Activated gamma-delta T cell treated with anti-CD3 and anti-CD28 coated beads, Interleukin-2, amount 50 U/mL, for 16 hours (primary cell): ENCODE data around the gene ACP3.
"Not testable (repeated sequence)": the region's sequence is repeated elsewhere in the genome, so short reads cannot be mapped to it uniquely, and the experiment has no call there.

Experiments used
- DNase-seq: peaks from one replicate; pipeline ENCODE4 v3.0.0-alpha.2; 2020; ENCODE audit warnings: low read depth

ACP3 gene, protein sequence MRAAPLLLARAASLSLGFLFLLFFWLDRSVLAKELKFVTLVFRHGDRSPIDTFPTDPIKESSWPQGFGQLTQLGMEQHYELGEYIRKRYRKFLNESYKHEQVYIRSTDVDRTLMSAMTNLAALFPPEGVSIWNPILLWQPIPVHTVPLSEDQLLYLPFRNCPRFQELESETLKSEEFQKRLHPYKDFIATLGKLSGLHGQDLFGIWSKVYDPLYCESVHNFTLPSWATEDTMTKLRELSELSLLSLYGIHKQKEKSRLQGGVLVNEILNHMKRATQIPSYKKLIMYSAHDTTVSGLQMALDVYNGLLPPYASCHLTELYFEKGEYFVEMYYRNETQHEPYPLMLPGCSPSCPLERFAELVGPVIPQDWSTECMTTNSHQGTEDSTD

DNA sequence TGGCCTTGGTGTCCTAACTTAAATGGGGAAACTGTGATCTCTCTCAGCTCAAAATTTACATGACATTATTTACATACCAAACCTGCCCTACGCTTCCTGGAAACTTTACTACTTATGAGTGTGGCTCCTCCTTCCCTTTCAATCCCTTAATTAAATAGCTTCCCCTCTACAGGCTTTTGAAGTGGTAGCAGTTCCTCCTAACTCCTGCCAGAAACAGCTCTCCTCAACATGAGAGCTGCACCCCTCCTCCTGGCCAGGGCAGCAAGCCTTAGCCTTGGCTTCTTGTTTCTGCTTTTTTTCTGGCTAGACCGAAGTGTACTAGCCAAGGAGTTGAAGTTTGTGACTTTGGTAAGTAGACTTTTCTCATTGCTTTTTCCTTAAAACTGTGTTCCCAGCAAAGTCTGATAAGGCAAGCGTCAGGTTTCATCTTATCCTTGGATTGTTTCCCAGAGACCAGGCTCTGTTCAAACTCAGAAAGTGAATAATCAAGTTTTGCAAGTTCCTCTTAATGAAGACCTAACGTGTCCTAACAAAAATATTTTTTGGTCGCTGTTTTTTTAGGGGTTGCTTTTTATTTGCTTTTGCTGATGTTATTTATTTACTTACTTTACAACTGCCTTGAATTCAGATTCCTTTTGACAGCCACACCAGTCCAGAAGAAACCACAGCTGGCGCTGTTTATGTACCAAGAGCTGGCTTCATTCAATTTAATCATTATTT, at the start of gene ACP3:
ACP3 (plus strand) TSS at position 179 of the 720 bp plus-strand sequence; CDS start at position 229, 50 bp downstream.
- no peak for DNase-seq

DNA sequence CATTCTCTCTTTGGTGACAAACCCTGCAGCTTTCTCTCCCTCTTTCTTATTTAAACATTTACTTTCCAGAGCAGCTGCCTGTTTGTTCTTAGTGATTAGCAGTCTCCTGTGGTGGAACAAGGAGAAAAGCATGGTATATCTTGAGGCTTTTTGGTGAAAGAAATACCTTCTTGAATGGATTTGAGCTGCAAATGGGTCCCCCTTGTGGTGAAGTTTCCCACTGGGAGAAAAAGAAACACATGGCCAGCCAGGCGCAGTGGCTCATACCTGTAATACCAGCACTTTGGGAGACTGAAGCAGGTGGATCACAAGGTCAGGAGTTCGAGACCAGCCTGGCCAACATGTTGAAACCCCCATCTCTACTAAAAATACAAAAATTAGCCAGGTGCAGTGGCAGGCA, 48.3 kb upstream of the ACP3 start:
- DNase-seq, result no peak

DNA sequence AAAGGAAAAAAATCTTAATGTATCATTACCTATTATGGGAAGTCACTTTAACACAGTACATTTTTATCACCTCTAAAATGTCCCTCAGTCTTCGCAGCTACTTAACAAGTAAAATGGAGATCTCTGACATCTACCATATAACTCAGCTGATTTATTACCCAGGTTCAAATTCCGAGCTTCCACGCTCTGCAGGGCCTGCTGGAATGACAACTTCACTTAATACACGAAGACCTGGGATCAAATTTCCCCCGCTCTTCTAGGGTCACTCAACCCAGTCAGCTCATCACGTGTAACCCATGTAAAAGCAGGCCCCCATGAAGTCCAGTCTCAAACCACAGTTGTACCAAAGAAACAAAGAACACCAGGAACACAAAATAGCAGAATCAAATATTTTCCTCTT, 44.2 kb upstream of the ACP3 start:
- DNase-seq, result no peak

DNA sequence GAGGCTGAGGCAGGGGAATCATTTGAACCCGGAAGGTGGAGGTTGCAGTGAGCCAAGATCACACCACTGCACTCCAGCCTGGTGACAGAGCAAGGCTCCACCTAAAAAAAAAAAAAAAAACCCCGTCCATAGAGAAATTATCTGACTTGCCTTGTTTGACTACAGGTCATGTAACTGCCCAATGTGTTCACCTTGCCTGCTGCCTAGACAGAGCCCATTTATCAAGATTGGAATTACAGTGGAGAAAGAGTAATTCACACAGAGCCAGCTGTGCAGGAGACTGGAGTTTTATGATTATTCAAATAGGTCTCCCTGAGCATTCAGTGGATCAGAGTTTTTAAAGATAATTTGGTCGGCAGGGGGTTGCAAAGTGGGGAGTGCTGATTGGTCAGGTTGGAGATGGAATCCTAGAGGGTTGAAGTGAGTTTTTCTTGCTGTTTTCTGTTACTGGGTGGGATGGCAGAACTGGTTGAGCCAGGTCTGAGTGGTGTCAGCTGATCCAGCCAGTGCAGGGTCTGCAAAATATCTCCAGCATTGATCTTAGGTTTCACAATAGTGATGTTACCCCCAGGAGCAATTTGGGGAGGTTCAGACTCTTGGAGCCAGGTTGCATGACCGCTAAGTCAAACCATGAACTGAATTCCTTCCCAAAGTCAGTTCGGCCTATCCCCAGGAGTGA, 40.8 kb upstream of the ACP3 start:
- no peak for DNase-seq

DNA sequence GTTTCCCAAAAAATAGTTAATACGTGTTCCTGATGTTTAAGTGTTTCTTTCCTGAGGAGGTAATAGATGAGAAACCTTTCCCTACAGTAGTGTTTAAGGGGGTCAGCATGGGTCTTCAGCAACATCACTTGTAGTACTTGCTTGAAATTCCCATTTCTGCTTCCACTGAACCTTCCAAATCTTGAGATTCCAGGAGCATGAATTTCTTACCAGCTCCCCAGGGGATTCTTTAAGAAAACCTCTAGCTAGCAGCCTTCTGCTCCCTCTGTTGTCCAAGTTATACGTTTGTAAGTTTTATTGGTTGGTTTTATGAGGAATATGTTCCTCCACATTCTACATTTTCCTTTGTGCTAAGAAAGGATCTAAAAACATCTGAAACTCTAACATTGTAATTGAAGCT, 38.2 kb upstream of the ACP3 start:
- no peak for DNase-seq

DNA sequence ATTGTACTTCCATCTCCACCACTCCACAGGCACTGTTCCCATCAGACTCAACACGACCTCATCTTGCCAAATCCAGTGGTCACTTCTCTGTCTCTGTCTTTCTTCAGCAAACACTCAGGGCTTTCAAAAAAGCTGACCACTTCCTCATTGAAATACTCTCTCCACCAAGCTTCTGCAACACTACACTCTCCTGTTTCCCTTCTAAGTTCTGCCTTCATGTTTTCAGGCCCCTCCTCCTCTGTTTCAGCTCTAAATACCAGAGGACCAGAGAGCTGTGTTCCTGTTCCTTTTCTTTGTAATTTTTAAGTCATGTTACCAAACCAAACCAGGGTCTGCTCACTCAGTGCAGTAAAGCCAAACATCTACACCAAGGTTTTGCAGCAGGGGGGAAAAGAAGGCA, 33.8 kb upstream of the ACP3 start:
- DNase-seq, result no peak

DNA sequence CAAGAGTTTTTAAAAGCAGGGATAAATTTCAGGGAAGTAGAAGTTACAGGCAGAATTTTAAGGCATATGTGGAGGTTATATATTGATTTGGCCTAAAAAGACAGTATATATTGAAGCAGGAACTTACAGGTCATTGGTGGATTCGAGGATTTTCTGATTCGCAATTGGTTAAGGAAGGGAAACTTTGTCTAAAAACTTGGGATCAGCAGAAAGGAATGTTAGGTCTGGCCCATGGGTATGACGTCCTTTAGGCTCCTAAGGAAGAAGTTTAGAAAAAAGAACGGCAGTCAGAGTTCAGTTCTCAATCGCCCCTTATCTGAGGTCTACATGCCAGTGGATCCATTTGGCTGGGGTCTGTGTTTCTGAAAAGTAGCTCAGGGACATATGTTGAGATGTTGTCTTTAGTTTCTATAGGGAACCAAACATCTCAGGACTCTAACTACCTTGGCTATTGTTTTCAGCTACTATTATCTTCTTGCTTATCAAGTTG, 33.2 kb upstream of the ACP3 start:
- no peak for DNase-seq

DNA sequence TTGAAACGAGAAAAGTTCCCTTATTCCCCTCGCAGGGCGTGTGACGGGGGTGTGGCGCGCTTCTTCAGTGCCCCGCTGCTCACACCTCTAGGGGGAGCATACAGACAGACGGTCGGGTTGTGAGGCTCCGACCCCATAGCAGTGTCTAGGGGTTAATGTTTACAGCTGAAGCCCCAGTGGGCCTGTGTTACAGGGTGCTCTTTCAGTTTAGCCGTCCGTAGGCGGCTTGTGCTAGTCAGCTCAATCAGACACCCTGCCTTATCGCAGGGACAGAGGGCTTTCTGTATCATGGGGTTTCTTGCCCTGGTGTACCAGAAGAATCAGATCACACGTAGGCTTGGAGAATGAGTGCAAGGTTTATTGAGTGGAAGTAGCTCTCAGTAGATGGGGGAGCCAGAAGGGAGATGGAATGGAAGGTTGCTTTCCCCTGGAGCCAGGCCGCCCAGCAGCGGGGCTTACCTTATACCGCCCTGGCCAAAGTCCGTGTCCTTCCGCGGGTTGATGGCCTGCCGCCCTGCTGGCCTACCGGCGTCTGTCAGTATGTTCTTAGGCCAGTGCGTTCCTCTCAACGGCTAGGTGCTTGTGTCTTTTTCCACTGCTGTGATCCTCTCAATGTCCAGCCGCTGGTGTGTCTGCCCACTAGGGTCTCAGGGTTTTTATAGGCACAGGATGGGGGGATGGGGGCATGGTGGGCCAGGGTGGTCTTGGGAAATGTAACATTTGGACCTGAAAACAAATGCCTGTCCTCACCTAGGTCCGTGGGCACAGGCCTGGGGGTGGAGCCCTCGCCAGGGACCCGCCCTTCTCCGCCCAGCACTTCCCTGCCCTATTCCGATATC, 32.2 kb upstream of the ACP3 start:
- no peak for DNase-seq

DNA sequence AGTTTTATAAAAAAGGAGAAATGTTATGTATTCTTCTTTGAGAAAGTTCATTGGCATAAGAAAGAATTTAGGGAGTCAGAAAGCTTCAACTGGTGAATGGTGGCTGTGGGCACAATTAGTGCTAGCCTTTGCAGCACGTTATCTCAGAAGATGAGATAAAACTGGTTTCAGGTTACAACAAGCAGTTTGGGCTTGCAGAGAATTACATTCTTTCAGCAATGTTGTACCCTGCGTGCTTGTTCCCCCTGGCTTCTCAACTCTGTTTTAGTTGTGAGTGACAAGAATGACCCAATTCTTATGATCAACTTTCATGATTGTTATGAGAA, 31.6 kb upstream of the ACP3 start:
- DNase-seq, result no peak

DNA sequence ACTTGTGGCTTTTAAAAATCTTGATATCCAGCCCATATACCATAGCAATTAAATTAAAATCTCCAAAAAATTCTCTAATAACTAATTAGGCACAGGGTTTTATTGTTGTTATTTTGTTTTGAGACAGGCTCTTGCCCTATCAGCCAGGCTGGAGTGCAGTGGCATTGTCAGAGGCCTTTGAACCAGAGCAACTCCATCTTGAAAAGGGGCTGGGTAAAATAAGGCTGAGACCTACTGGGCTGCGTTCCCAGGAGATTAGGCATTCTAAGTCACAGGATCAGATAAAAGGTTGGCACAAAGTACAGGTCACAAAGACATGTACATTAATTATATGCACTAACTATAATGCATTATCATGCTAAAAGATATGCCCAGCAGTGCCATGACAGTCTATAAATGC, 31.2 kb upstream of the ACP3 start:
- DNase-seq, result no peak

DNA sequence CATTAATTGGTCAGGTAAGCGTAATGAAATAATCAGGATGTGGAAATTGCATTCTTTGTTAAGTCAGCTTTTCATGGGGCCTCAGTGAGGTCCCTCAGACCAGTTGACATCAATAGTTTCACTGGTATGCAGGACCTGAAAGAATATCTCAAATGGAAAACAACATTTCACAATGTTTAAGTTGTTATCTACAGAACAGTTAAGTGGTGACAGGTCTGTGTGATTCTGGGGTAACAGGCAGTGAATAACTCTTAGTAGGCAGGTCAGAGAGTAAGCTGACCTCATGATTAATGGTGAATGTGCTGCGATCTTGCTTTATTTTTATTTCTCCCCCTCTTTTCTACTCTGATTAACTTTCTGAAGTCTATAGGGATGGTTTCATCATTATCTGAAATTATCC, 28.9 kb upstream of the ACP3 start:
- DNase-seq, result no peak

DNA sequence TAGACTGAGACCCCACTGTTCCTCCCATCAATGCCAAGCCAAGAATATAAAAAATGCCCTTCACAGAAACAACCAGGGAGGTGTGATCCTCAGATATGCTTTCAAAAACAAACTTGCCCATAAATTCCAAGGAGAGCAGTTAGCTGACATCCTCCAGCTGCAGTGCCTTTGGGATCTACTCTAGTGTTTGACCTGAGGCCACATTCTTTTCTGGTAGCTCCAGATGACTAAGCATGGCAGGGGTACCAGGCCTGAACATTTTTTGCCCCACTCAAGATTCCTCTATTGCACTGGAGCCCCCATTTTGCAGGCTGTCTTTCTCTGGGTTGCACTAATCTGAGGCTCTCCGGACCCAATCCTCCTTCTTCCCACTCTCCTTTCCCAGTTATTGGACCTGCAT, 27.9 kb upstream of the ACP3 start:
- DNase-seq, result no peak

DNA sequence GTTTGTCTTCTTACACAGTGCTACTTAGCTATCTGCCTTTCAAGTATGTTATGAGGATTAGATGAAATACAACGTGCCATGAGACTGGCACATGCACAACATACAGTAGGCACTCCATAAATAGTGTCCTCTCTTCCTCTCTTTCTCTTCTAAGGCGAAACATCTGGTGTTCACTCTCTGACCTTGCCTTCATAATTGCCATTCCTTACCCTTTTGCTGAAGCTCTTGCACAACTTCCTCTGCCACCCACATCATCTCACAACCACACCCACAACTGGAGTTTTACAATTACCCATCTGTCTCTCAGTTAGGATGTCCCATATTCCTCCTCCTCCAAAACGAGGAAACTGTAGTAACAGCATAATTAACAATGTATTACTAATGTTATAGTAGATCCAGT, 26.4 kb upstream of the ACP3 start:
- no peak for DNase-seq

DNA sequence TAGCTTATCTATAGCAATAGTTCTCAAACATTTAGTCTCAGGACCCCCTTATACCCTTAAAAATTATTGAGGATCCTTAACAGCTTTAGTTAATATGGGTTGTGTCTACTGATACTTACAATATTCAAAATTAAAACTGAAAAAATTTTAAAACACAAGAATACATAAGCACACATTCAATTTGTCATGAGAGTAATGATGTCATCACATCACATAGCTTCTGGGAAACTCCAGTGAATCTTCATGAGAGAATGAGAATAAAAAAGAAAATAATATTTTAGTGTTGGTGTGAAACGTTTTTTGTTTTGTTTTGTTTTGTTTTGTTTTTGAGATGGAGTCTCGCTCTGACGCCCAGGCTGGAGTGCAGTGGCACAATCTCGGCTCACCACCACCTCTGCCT, 25.2 kb upstream of the ACP3 start:
- no peak for DNase-seq

DNA sequence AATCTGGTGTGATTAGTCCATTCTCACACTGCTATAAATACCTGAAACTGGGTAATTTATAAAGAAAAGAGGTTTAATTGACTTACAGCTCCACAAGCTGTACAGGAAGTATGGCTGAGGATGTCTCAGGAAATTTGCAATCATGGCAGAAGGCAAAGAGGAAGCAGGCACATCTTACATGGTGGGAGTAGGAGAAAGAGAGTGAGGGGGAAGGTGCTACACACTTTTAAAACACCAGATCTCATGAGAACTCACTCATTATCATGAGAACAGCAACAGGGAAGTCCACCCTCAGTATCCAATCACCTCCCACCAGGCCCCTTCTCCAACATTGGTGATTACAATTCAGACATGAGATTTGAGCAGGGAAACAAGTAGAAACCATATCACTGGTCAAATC, 24.0 kb upstream of the ACP3 start:
- DNase-seq, result no peak

DNA sequence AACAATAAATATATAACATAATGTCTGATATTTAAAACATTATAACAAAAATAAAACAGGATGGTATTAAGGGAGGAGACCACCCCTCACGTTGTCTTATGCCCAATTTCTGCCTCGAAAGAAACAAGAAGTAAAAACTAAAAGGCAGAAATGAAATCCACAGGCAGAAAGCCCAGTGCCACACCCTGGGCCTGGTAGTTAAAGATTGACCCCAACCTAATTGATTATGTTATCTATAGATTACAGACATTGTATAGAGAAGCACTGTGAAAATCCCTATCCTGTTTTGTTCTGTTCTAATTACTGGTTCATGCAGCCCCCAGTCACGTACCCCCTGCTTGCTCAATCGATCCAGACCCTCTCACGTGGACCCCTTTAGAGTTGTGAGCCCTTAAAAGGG, 22.3 kb upstream of the ACP3 start:
- no peak for DNase-seq

DNA sequence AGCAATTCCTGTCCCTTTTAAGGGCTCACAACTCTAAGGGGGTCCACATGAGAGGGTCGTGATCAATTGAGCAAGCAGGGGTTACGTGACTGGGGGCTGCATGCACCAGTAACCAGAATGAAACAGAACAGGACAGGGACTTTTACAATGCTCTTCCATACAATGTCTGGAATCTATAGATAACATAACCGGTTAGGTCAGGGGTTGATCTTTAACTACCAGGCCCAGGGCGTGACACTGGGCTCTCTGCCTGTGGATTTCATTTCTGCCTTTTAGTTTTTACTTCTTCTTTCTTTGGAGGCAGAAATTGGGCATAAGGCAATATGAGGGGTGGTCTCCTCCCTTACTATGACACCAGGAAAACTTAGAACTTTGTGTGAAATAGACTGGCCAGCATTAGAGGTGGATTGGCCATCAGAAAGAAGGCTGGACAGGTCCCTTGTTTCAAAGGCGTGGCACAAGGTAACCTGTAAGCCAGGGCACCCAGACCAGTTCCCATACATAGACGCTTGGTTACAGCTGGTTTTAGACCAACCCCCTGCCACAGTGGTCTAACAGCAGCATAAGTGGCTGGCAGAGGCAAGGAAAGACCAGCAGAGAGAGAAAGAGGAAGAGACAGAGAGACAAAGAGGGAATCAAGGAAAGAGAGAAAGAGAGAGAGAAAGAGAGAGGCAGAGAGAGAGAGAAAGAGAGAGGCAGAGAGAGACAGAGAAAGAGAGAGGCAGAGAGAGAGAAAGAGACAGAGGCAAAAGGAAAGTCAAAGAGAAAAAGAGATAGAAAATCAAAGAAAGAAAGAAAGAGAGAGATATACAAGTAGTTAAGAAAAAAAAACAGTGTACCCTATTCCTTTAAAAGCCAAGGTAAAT, 13.6 kb upstream of the ACP3 start:
- DNase-seq, result not testable (repeated sequence)

DNA sequence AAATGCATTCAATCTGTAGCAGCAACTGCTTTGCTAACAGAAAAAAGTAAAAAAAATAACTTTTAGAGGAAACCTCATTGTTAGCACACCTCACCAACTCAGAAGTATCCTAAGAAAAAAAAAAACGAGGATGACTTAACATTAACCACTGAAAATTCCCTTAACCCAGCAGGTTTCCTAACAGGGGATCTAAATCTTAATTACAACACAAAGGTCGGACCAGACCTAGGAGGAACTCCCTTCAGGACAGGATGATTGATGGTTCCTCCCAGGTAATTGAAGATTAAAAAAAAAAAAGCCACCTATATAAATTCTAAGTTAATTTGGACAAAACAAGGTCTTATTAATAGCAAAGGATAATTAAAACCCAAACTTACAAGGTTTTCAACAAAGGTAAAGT, 12.9 kb upstream of the ACP3 start:
- DNase-seq, result not testable (repeated sequence)

DNA sequence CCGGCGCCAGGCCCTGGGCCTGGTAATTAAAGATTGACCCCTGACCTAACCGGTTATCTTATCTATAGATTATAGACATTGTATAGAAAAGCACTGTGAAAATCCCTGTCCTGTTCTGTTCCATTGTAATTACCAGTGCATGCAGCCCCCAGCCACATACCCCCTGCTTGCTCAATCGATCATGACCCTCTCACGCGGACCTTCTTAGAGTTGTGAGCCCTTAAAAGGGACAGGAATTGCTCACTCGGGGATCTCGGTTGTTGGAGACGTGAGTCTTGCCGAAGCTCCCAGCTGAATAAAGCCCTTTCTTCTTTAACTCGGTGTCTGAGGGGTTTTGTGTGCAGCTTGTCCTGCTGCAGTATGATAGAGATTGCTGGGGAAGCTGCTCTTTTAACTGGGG, 7.2 kb upstream of the ACP3 start:
- DNase-seq, result not testable (repeated sequence)

DNA sequence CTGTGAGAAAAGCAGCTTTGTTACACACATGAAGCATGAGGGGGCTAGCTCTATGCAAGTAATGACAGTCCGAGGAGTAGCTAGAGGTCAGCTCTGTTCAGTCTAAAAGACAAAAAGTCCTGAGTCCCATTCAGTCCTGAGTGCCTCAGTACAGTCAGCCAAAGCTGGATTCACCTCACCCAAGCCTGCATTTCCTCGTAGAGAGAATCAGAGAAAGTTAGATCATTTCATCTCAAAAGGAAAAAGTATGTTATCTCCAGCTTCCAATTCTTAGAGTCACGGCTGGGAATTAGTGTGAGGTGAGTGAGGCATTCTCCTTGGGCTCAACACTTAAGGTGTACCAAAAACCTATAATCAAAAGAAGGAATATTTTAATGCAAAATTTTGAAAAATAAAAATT, 5.9 kb upstream of the ACP3 start:
- no peak for DNase-seq

DNA sequence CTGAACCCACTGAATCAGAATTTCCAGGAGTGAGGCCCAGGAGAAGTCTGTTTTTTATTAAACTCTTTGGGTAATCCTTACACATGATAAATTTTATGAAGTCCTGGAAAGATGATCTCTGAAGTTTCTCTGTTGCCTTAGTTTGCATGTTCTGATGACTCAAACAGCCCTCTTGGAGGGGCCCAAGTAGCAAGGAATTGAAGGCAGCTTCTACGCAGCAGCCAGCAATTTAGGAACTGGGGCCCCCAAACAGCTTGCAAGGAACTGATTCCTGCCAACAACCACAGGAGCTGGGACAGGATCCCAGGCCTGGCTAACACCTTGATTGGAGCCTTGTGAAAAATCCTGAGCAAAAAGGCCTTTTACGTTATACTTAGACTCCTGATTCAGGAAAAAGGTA, 5.4 kb upstream of the ACP3 start:
- no peak for DNase-seq
